Astrocyte (in vitro differentiated cells and primary cell): ENCODE data around the gene KLC3. TPM values are rescaled to one million over a fixed set of nuclear protein-coding genes. Genes with fewer than 3 reads are reported as not detected.

Experiments used
- DNase-seq: peaks from one replicate; pipeline ENCODE4 v3.0.0-alpha.2; 2010; ENCODE audit warnings: low read depth
- FAIRE-seq: peaks from 2 replicates; lab custom pipeline; 2011; peaks lifted over from hg19 to GRCh38; lab: Jason Lieb, UNC
- H2AFZ ChIP-seq: 2 replicates; pipeline ENCODE4 v1.6.0; 2012; ENCODE audit warnings: low read depth, low read length, inconsistent platforms
- H3K27ac ChIP-seq: 2 replicates; pipeline ENCODE4 v1.5.1; 2011; ENCODE audit warnings: low read depth, low read length, inconsistent platforms
- H3K27me3 ChIP-seq: 2 replicates; pipeline ENCODE4 v1.6.0; 2011; ENCODE audit warnings: low read length, inconsistent platforms; ENCODE audit not compliant: insufficient read depth
- H3K36me3 ChIP-seq: 2 replicates; pipeline ENCODE4 v1.5.1; 2011; ENCODE audit warnings: low read length, inconsistent platforms; ENCODE audit not compliant: insufficient read depth
- H3K4me1 ChIP-seq: 2 replicates; pipeline ENCODE4 v1.5.1; 2011; ENCODE audit warnings: low read length, inconsistent platforms; ENCODE audit not compliant: insufficient read depth
- H3K4me2 ChIP-seq: 2 replicates; pipeline ENCODE4 v1.6.0; 2012; ENCODE audit warnings: low read length, inconsistent platforms
- H3K4me3 ChIP-seq: 2 replicates; pipeline ENCODE4 v1.5.1; 2011; ENCODE audit warnings: low read depth, mild to moderate bottlenecking, low read length, inconsistent platforms; ENCODE audit not compliant: insufficient read depth
- H3K79me2 ChIP-seq: 2 replicates; pipeline ENCODE4 v1.6.0; 2012; ENCODE audit warnings: mild to moderate bottlenecking, low read length, inconsistent platforms; ENCODE audit not compliant: insufficient read depth
- H3K9ac ChIP-seq: 2 replicates; pipeline ENCODE4 v1.6.0; 2012; ENCODE audit warnings: mild to moderate bottlenecking, low read length, inconsistent platforms
- H3K9me3 ChIP-seq: 2 replicates; pipeline ENCODE4 v1.5.1; 2012; ENCODE audit warnings: low read depth, mild to moderate bottlenecking, low read length, inconsistent platforms; ENCODE audit not compliant: insufficient read depth
- H4K20me1 ChIP-seq: 2 replicates; pipeline ENCODE4 v1.6.0; 2012; ENCODE audit warnings: low read length, inconsistent platforms; ENCODE audit not compliant: insufficient read depth
- H3K27ac Mint-ChIP-seq: one replicate; pipeline ENCODE4 v1.8.0; 2021; ENCODE audit warnings: mild to moderate bottlenecking, mixed read lengths; ENCODE audit not compliant: unreplicated experiment
- H3K27me3 Mint-ChIP-seq: one replicate; pipeline ENCODE4 v1.8.0; 2021; ENCODE audit warnings: low read depth, mixed read lengths; ENCODE audit not compliant: unreplicated experiment
- H3K36me3 Mint-ChIP-seq: one replicate; pipeline ENCODE4 v1.8.0; 2021; ENCODE audit warnings: low read depth, mixed read lengths; ENCODE audit not compliant: unreplicated experiment
- H3K4me1 Mint-ChIP-seq: one replicate; pipeline ENCODE4 v1.8.0; 2021; ENCODE audit warnings: low read depth, mixed read lengths; ENCODE audit not compliant: unreplicated experiment
- H3K4me3 Mint-ChIP-seq: one replicate; pipeline ENCODE4 v1.8.0; 2021; ENCODE audit warnings: mild to moderate bottlenecking, moderate library complexity, mixed read lengths; ENCODE audit not compliant: unreplicated experiment
- H3K9me3 Mint-ChIP-seq: one replicate; pipeline ENCODE4 v1.8.0; 2021; ENCODE audit warnings: mild to moderate bottlenecking, mixed read lengths; ENCODE audit not compliant: unreplicated experiment
- EZH2 ChIP-seq: IDR thresholded peaks from 2 replicates; pipeline ENCODE4 v1.6.1; 2012; ENCODE audit warnings: mild to moderate bottlenecking, low read length, inconsistent platforms; ENCODE audit not compliant: insufficient read depth
- total RNA-seq: library from RNA; stranded (reverse); gene quantifications from 2 replicates; pipeline ENCODE4 v1.2.1, GENCODE V29; 2021
- TF ChIP-seq, protein P1 (sequence below): IDR thresholded peaks from 2 replicates; pipeline ENCODE4 v1.5.1; 2011; ENCODE audit warnings: low read depth, mild to moderate bottlenecking, inconsistent platforms, low read length, moderate library complexity; ENCODE audit not compliant: insufficient read depth

KLC3 gene
- total RNA-seq, 1 donor from 2014 or later: 1.2 TPM

DNA sequence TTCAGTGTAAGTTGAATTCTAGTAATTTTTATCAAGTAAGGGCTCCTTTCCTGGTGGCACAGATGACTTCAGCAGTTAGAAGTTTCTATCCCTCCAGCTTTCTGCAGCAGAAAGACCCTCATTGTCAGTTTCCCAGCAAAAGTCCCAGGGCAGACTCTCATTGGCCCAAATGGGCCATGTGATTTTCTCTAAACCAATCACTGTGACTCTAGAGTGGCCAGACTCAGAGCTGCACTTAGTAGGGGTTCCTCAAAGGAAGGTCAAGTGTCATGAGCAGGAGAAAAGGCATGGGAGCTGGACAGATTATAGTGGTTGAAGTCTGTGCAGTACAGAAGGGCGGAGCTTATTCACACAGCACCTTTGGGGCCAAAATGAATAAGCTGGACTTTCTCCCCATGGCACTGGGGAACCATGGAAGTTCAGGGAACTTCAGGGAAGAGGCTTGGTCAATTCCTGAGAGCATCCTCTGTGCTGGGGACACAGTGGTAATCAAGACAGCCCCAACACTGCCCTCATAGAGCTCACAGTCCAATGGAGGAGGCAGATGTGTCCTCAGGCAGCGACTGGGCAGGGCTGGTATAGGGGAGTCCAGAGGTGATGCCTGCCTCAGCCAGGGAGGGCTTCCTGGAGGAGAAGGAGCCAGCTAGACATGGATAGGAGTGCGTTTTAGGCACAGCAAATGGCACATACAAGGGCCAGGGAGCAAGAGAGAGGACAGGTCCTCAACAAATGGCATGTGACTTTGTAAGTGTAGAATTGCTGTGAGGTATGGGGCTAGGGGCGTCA lies 36.2 kb upstream of the KLC3 start:
- Histone ChIP-seq H3K9me3 (no peaks in the 10 kb centered on the region), H3K27ac (no peak overlapping the region), H3K27me3 (no peaks in the 10 kb centered on the region), H3K36me3 (no peaks in the 10 kb centered on the region), H3K4me1 (peaks cover 3% of the 10 kb centered on the region), H2AFZ (no peak overlapping the region), H3K4me2 (no peak overlapping the region), H3K4me3 (no peak overlapping the region), H4K20me1 (peaks cover 4% of the 10 kb centered on the region), H3K9ac (no peak overlapping the region), H3K79me2 (no peaks in the 10 kb centered on the region)
- TF ChIP-seq, protein P1, sequence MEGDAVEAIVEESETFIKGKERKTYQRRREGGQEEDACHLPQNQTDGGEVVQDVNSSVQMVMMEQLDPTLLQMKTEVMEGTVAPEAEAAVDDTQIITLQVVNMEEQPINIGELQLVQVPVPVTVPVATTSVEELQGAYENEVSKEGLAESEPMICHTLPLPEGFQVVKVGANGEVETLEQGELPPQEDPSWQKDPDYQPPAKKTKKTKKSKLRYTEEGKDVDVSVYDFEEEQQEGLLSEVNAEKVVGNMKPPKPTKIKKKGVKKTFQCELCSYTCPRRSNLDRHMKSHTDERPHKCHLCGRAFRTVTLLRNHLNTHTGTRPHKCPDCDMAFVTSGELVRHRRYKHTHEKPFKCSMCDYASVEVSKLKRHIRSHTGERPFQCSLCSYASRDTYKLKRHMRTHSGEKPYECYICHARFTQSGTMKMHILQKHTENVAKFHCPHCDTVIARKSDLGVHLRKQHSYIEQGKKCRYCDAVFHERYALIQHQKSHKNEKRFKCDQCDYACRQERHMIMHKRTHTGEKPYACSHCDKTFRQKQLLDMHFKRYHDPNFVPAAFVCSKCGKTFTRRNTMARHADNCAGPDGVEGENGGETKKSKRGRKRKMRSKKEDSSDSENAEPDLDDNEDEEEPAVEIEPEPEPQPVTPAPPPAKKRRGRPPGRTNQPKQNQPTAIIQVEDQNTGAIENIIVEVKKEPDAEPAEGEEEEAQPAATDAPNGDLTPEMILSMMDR: no peak
- no peak for TF ChIP-seq EZH2
- H3K9me3 Mint-ChIP-seq: no peaks in the 10 kb centered on the region
- no peak overlapping the region for H3K27ac Mint-ChIP-seq
- no peak for DNase-seq
- H3K4me1 Mint-ChIP-seq: peaks cover 4% of the 10 kb centered on the region
- H3K36me3 Mint-ChIP-seq: peaks cover 18% of the 10 kb centered on the region
- H3K4me3 Mint-ChIP-seq: no peak overlapping the region
- FAIRE-seq: no peak
- H3K27me3 Mint-ChIP-seq: no peaks in the 10 kb centered on the region

DNA sequence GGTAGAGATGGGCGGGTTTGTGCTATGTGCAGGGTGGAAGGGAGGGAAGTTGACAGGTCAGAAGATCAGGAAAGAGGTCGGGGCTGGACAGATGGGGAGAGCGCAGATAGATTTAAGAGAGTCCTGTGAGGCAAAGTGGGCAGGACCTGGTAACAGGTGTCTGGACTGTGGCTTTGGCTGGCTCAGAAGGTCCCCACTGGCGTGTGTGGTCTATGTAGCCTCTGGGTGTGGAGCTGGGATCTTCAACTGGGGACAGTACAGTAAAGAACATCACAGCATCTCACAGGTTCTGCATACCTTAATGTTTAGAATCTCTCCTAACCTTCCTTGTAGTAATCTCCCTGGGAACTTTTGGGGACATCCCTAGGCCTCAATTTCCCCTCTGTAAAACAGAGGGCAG lies 35.5 kb upstream of the KLC3 start:
- Histone ChIP-seq H3K9ac (no peak overlapping the region), H4K20me1 (peaks cover 4% of the 10 kb centered on the region), H3K4me2 (no peak overlapping the region), H3K4me3 (no peak overlapping the region), H3K27ac (no peak overlapping the region), H3K36me3 (no peaks in the 10 kb centered on the region), H3K9me3 (no peaks in the 10 kb centered on the region), H3K79me2 (no peaks in the 10 kb centered on the region), H3K4me1 (peaks cover 3% of the 10 kb centered on the region), H2AFZ (no peak overlapping the region), H3K27me3 (no peaks in the 10 kb centered on the region)
- DNase-seq (no peak), FAIRE-seq (no peak)
- H3K27me3 Mint-ChIP-seq: no peaks in the 10 kb centered on the region
- H3K9me3 Mint-ChIP-seq: no peaks in the 10 kb centered on the region
- H3K36me3 Mint-ChIP-seq: peaks cover 17% of the 10 kb centered on the region
- peaks cover 2% of the 10 kb centered on the region for H3K4me1 Mint-ChIP-seq
- no peak for TF ChIP-seq EZH2
- TF ChIP-seq, protein P1: no peak
- H3K4me3 Mint-ChIP-seq: no peak overlapping the region
- H3K27ac Mint-ChIP-seq: no peak overlapping the region

DNA sequence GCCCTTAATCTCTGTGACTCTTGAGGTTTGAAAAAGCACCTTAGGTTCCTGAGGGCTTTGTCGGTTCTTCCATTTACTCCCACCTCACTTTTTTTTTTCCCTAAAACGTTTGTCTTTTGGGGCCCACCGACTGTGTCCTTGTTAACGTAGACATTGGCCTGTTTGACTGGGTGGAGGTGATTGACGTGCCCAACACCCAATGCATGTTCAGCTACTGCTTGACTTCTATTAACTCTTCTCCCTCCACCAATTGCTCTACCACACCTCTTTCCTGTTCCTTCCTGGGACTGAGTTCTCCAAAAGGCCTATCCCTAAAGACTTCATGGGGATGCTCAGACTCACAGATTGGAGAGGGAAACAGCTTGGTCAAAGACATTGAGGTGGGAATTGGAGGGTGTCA lies 35.1 kb upstream of the KLC3 start:
- Mint-ChIP-seq H3K27ac (no peak overlapping the region), H3K4me3 (no peak overlapping the region), H3K27me3 (no peaks in the 10 kb centered on the region), H3K9me3 (no peaks in the 10 kb centered on the region), H3K36me3 (peaks cover 14% of the 10 kb centered on the region), H3K4me1 (peaks cover 2% of the 10 kb centered on the region)
- no peak for FAIRE-seq
- Histone ChIP-seq H3K27ac (no peak overlapping the region), H3K9ac (no peak overlapping the region), H3K36me3 (no peaks in the 10 kb centered on the region), H3K4me2 (no peak overlapping the region), H4K20me1 (peaks cover 4% of the 10 kb centered on the region), H3K27me3 (no peaks in the 10 kb centered on the region), H3K9me3 (no peaks in the 10 kb centered on the region), H3K4me3 (no peak overlapping the region), H2AFZ (no peak overlapping the region), H3K4me1 (peaks cover 3% of the 10 kb centered on the region), H3K79me2 (no peaks in the 10 kb centered on the region)
- TF ChIP-seq EZH2: no peak
- TF ChIP-seq, protein P1: no peak
- DNase-seq: peak; percentile 32
